Natural killer cell treated with Interleukin-12 subunit alpha and Interleukin-12 subunit beta and Interleukin-15 and Interleukin-18, amount 100 ng/mL, for 72 hours (primary cell): Measurements from ENCODE around the gene CECR2. TPM values are rescaled to one million over a fixed set of nuclear protein-coding genes. Genes with fewer than 3 reads are reported as not detected.

ENCODE experiments used
- ATAC-seq, 2 donors: fragments of 150-1000 bp; cut with Tn5 transposase in 1 of 2; sonication (Bioruptor Pico), chemical (Tn5 transposase) in 1 of 2; 2 replicates each; pipeline ENCODE4 v1.10.0; 2021
- DNase-seq: peaks from one replicate; pipeline ENCODE4 v3.0.0; 2022; ENCODE audit warnings: low spot score
- H3K27ac Mint-ChIP-seq, 2 donors: 1 replicate in 1 of 2; 2 replicates in 1 of 2; pipeline ENCODE4 v1.8.0; 2022; ENCODE audit warnings: mixed read lengths in 2 of 2, mild to moderate bottlenecking in 1 of 2, moderate library complexity in 1 of 2
- H3K27me3 Mint-ChIP-seq, 2 donors: 1 replicate in 1 of 2; 2 replicates in 1 of 2; pipeline ENCODE4 v1.8.0; 2022; ENCODE audit warnings: mixed read lengths in 2 of 2
- H3K36me3 Mint-ChIP-seq: one replicate; pipeline ENCODE4 v1.8.0; 2022; ENCODE audit warnings: mixed read lengths
- H3K4me1 Mint-ChIP-seq, 2 donors: 1 replicate in 1 of 2; 2 replicates in 1 of 2; pipeline ENCODE4 v1.8.0; 2022; ENCODE audit warnings: low read depth in 2 of 2, mixed read lengths in 2 of 2, mild to moderate bottlenecking in 1 of 2
- H3K4me3 Mint-ChIP-seq: one replicate; pipeline ENCODE4 v1.8.0; 2022; ENCODE audit warnings: mixed read lengths
- H3K9me3 Mint-ChIP-seq: 2 replicates; pipeline ENCODE4 v1.8.0; 2022; ENCODE audit warnings: mixed read lengths
- total RNA-seq, 2 donors: library from RNA; stranded (reverse); gene quantifications; one replicate each; pipeline ENCODE4 v1.2.3, GENCODE V29; 2022

Gene CECR2
- total RNA-seq, 2 donors from 2014 or later = not detected

GRCh38 chr22:17575151-17575550 is 205.9 kb downstream of the CECR2 start:
- Mint-ChIP-seq H3K27me3 (peaks cover 6 to 9% of the 10 kb centered on the region in 2 donors), H3K36me3 (no peaks in the 10 kb centered on the region), H3K4me3 (no peak overlapping the region), H3K27ac (no peak overlapping the region), H3K4me1 (no peaks in the 10 kb centered on the region), H3K9me3 (no peaks in the 10 kb centered on the region)
- DNase-seq = peak; percentile 12
- ATAC-seq = no peak

GRCh38 chr22:17575681-17576080 is 206.4 kb downstream of the CECR2 start:
- no peak overlapping the region for H3K4me3 Mint-ChIP-seq
- H3K27me3 Mint-ChIP-seq = peaks cover 3 to 5% of the 10 kb centered on the region in 2 donors
- ATAC-seq (no peak), DNase-seq (peak; percentile 8)
- H3K27ac Mint-ChIP-seq = no peak overlapping the region
- no peaks in the 10 kb centered on the region for H3K9me3 Mint-ChIP-seq
- no peaks in the 10 kb centered on the region for H3K36me3 Mint-ChIP-seq
- no peaks in the 10 kb centered on the region for H3K4me1 Mint-ChIP-seq

GRCh38 chr22:17576470-17576869 is 207.2 kb downstream of the CECR2 start:
- no peak for DNase-seq
- H3K36me3 Mint-ChIP-seq = no peaks in the 10 kb centered on the region
- no peaks in the 10 kb centered on the region for H3K4me1 Mint-ChIP-seq
- no peak for ATAC-seq
- no peaks in the 10 kb centered on the region for H3K27me3 Mint-ChIP-seq
- no peak overlapping the region for H3K4me3 Mint-ChIP-seq
- H3K27ac Mint-ChIP-seq = no peak overlapping the region
- no peaks in the 10 kb centered on the region for H3K9me3 Mint-ChIP-seq

GRCh38 chr22:17578136-17578754 is 209.0 kb downstream of the CECR2 start:
- H3K4me3 Mint-ChIP-seq = no peak overlapping the region
- ATAC-seq = no peak
- no peak overlapping the region for H3K27ac Mint-ChIP-seq
- no peaks in the 10 kb centered on the region for H3K27me3 Mint-ChIP-seq
- no peaks in the 10 kb centered on the region for H3K4me1 Mint-ChIP-seq
- H3K9me3 Mint-ChIP-seq = no peaks in the 10 kb centered on the region
- no peak for DNase-seq
- H3K36me3 Mint-ChIP-seq = no peaks in the 10 kb centered on the region

- ATAC-seq = no peak
- H3K9me3 Mint-ChIP-seq = no peaks in the 10 kb centered on the region
- no peaks in the 10 kb centered on the region for H3K27me3 Mint-ChIP-seq
- DNase-seq = no peak
- H3K4me1 Mint-ChIP-seq = no peaks in the 10 kb centered on the region
- no peak overlapping the region for H3K4me3 Mint-ChIP-seq
- no peaks in the 10 kb centered on the region for H3K36me3 Mint-ChIP-seq
- no peak overlapping the region for H3K27ac Mint-ChIP-seq
Measured at GRCh38 chr22:17579535-17579981, 210.3 kb downstream of the CECR2 start.

GRCh38 chr22:17580441-17581031 is 211.3 kb downstream of the CECR2 start:
- Mint-ChIP-seq H3K27me3 (no peaks in the 10 kb centered on the region), H3K27ac (no peak overlapping the region), H3K36me3 (no peaks in the 10 kb centered on the region), H3K4me3 (no peak overlapping the region), H3K4me1 (no peaks in the 10 kb centered on the region), H3K9me3 (no peaks in the 10 kb centered on the region)
- no peak for DNase-seq
- ATAC-seq = peak; percentile 41 to 59

- no peak for DNase-seq
- Mint-ChIP-seq H3K27me3 (no peaks in the 10 kb centered on the region), H3K4me3 (no peak overlapping the region), H3K9me3 (no peaks in the 10 kb centered on the region), H3K4me1 (no peaks in the 10 kb centered on the region), H3K36me3 (no peaks in the 10 kb centered on the region), H3K27ac (no peak overlapping the region)
- ATAC-seq = peak; percentile 10 to 38
Measured at GRCh38 chr22:17581056-17581455, 211.8 kb downstream of the CECR2 start.

- ATAC-seq = no peak
- Mint-ChIP-seq H3K4me1 (no peaks in the 10 kb centered on the region), H3K4me3 (no peak overlapping the region), H3K27me3 (no peaks in the 10 kb centered on the region), H3K36me3 (no peaks in the 10 kb centered on the region), H3K27ac (no peak overlapping the region), H3K9me3 (no peaks in the 10 kb centered on the region)
- DNase-seq = no peak
Measured at GRCh38 chr22:17581631-17582030, 212.4 kb downstream of the CECR2 start.

GRCh38 chr22:17583151-17583550 is 213.9 kb downstream of the CECR2 start:
- no peaks in the 10 kb centered on the region for H3K36me3 Mint-ChIP-seq
- no peaks in the 10 kb centered on the region for H3K4me1 Mint-ChIP-seq
- no peak overlapping the region for H3K27ac Mint-ChIP-seq

GRCh38 chr22:17586831-17587440 is 217.7 kb downstream of the CECR2 start:
- Mint-ChIP-seq H3K9me3 (no peaks in the 10 kb centered on the region), H3K27me3 (no peaks in the 10 kb centered on the region), H3K27ac (no peak overlapping the region), H3K36me3 (no peaks in the 10 kb centered on the region), H3K4me1 (no peaks in the 10 kb centered on the region), H3K4me3 (no peak overlapping the region)
- ATAC-seq (no peak), DNase-seq (no peak)

More at GRCh38 chr22:17583151-17583550, 213.9 kb downstream of the CECR2 start:
- H3K27me3 Mint-ChIP-seq = no peaks in the 10 kb centered on the region
- DNase-seq (no peak), ATAC-seq (no peak)
- no peaks in the 10 kb centered on the region for H3K9me3 Mint-ChIP-seq
- no peak overlapping the region for H3K4me3 Mint-ChIP-seq

- H3K9me3 Mint-ChIP-seq = no peaks in the 10 kb centered on the region
- H3K27me3 Mint-ChIP-seq = no peaks in the 10 kb centered on the region
- ATAC-seq (no peak), DNase-seq (no peak)
- peaks cover 4% of the 10 kb centered on the region for H3K36me3 Mint-ChIP-seq
- H3K27ac Mint-ChIP-seq = no peak overlapping the region
- H3K4me3 Mint-ChIP-seq = no peak overlapping the region
- no peaks in the 10 kb centered on the region for H3K4me1 Mint-ChIP-seq
Measured at GRCh38 chr22:17587629-17588028, 218.4 kb downstream of the CECR2 start.

GRCh38 chr22:17588606-17589005 is 219.3 kb downstream of the CECR2 start:
- no peaks in the 10 kb centered on the region for H3K9me3 Mint-ChIP-seq
- no peaks in the 10 kb centered on the region for H3K4me1 Mint-ChIP-seq
- H3K27me3 Mint-ChIP-seq = no peaks in the 10 kb centered on the region
- DNase-seq = no peak
- H3K27ac Mint-ChIP-seq = no peak overlapping the region
- no peak overlapping the region for H3K4me3 Mint-ChIP-seq
- peaks cover 4% of the 10 kb centered on the region for H3K36me3 Mint-ChIP-seq
- ATAC-seq = no peak

GRCh38 chr22:17589810-17590375 is 220.6 kb downstream of the CECR2 start:
- ATAC-seq = no peak
- no peak for DNase-seq
- Mint-ChIP-seq H3K4me1 (no peaks in the 10 kb centered on the region), H3K36me3 (peaks cover 12% of the 10 kb centered on the region), H3K4me3 (no peak overlapping the region), H3K27ac (no peak overlapping the region), H3K9me3 (no peaks in the 10 kb centered on the region), H3K27me3 (no peaks in the 10 kb centered on the region)

- no peaks in the 10 kb centered on the region for H3K4me1 Mint-ChIP-seq
- no peak overlapping the region for H3K4me3 Mint-ChIP-seq
- ATAC-seq (no peak), DNase-seq (no peak)
- peaks cover 13% of the 10 kb centered on the region for H3K36me3 Mint-ChIP-seq
- no peaks in the 10 kb centered on the region for H3K9me3 Mint-ChIP-seq
- H3K27me3 Mint-ChIP-seq = no peaks in the 10 kb centered on the region
- no peak overlapping the region for H3K27ac Mint-ChIP-seq
Measured at GRCh38 chr22:17590586-17590985, 221.3 kb downstream of the CECR2 start.
